PC-9 (cell line): ENCODE results near the gene RASSF3. TPM values are rescaled to one million over a fixed set of nuclear protein-coding genes. Genes with fewer than 3 reads are reported as not detected.

Experiments
- BruUV-seq: library from RNA; stranded (reverse); fragments of 400-500 nt; replicated peaks from 2 replicates; lab custom pipeline; 2021; lab: Mats Ljungman, UMichigan
- CTCF ChIA-PET: fragments of 300-600 bp; sonication (Branson Sonifier 250); formaldehyde crosslinking; loops from one replicate; lab custom pipeline; 2022; ENCODE audit warnings: antibody characterized with exemption; lab: Charles Lee
- POLR2A ChIA-PET: fragments of 300-600 bp; sonication (Branson Sonifier 250); formaldehyde crosslinking; loops from one replicate; lab custom pipeline; 2022; ENCODE audit warnings: antibody characterized with exemption; ENCODE audit not compliant: unreplicated experiment; lab: Charles Lee
- DNase-seq, 2 experiments: peaks; one replicate each; pipeline versions ENCODE4 v3.0.0 to v3.0.0-alpha.2; 2015 to 2022; ENCODE audit warnings: mixed read lengths in 1 of 2
- H2AFZ ChIP-seq: fragments of 200-600 bp; sonication (generic); 2 replicates; pipeline ENCODE4 v1.8.1; 2017; ENCODE audit warnings: antibody characterized with exemption
- H3F3A ChIP-seq: fragments of 200-600 bp; sonication (generic); 2 replicates; pipeline ENCODE4 v1.8.1; 2017; ENCODE audit warnings: antibody characterized with exemption, mild to moderate bottlenecking, low read depth; ENCODE audit not compliant: insufficient read depth
- H3K27ac ChIP-seq: fragments of 200-600 bp; sonication (generic); 2 replicates; pipeline ENCODE4 v1.6.1; 2016; ENCODE audit warnings: mixed run types
- H3K27me3 ChIP-seq: fragments of 200-600 bp; sonication (generic); 2 replicates; pipeline ENCODE4 v1.6.1; 2016; ENCODE audit warnings: low read depth, mixed run types; ENCODE audit not compliant: insufficient read depth
- H3K36me3 ChIP-seq: fragments of 200-600 bp; sonication (generic); 2 replicates; pipeline ENCODE4 v1.6.1; 2016; ENCODE audit warnings: low read depth, mixed run types
- H3K4me1 ChIP-seq: fragments of 200-600 bp; sonication (generic); replicated peaks from 2 replicates; pipeline ENCODE4 v1.6.1; 2016; ENCODE audit warnings: mixed run types; ENCODE audit not compliant: insufficient read depth
- H3K4me2 ChIP-seq: fragments of 200-600 bp; sonication (generic); 2 replicates; pipeline ENCODE4 v1.6.1; 2017; ENCODE audit warnings: mixed run types
- H3K4me3 ChIP-seq: fragments of 200-600 bp; sonication (generic); 2 replicates; pipeline ENCODE4 v1.6.1; 2016; ENCODE audit warnings: mixed run types
- H3K79me2 ChIP-seq: fragments of 200-600 bp; sonication (generic); 2 replicates; pipeline ENCODE4 v1.6.1; 2017; ENCODE audit warnings: low read depth, mixed run types
- H3K9me2 ChIP-seq: fragments of 200-600 bp; sonication (generic); 2 replicates; pipeline ENCODE4 v1.8.1; 2017; ENCODE audit warnings: mild to moderate bottlenecking; ENCODE audit not compliant: insufficient read depth
- H3K9me3 ChIP-seq: fragments of 200-600 bp; sonication (generic); 2 replicates; pipeline ENCODE4 v1.8.1; 2016; ENCODE audit warnings: low read depth; ENCODE audit not compliant: insufficient read depth
- H4K20me1 ChIP-seq: fragments of 200-600 bp; sonication (generic); 2 replicates; pipeline ENCODE4 v1.8.1; 2017; ENCODE audit not compliant: insufficient read depth
- EZH2 ChIP-seq: fragments of 200-600 bp; sonication (generic); IDR thresholded peaks from 2 replicates; pipeline ENCODE4 v1.8.0; 2017; ENCODE audit warnings: antibody characterized with exemption, low read depth
- intact Hi-C: fragments of 100-400 bp; cut with micrococcal nuclease; formaldehyde crosslinking; loops from one replicate; pipeline ENCODE4 v1.10.0; 2022; ENCODE audit not compliant: unreplicated experiment
- total RNA-seq: library from RNA; stranded (reverse); gene quantifications from 2 replicates; pipeline ENCODE4 v1.2.3, GENCODE V29; 2021
- TF ChIP-seq, protein P1 (sequence below): fragments of 200-600 bp; sonication (generic); conservative IDR thresholded peaks from 2 replicates; pipeline ENCODE4 v1.6.1; 2017; ENCODE audit warnings: mixed run types, antibody characterized with exemption, mild to moderate bottlenecking, moderate library complexity

The RASSF3 gene
- total RNA-seq, 1 experiment from 2014 or later, result 38.9 TPM

DNA sequence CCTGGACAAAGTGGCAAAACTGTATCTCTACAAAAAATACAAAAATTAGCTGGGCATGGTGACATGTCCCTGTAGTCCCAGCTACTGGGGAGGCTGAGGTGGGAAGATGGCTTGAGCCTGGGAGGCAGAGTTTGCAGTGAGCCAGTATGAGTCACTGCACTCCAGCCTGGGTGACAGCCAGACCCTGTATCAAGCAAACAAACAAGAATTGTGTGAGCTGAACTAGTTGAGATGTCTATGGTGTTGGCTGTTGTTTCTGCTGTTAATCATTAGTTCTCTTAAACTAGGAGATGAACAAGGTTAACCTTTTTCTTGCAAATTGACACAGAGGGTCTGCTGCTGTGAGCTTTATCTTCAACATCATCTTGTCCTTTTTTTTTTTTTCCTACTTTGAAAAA, 23.6 kb downstream of the RASSF3 start:
- ChIA-PET CTCF (no interaction called here), POLR2A (interaction anchor here (0.5 kb wide), 1 partner anchor 8 kb away, joined by 9 read pairs; no protein-coding TSS in a partner anchor)
- TF ChIP-seq, protein P1, sequence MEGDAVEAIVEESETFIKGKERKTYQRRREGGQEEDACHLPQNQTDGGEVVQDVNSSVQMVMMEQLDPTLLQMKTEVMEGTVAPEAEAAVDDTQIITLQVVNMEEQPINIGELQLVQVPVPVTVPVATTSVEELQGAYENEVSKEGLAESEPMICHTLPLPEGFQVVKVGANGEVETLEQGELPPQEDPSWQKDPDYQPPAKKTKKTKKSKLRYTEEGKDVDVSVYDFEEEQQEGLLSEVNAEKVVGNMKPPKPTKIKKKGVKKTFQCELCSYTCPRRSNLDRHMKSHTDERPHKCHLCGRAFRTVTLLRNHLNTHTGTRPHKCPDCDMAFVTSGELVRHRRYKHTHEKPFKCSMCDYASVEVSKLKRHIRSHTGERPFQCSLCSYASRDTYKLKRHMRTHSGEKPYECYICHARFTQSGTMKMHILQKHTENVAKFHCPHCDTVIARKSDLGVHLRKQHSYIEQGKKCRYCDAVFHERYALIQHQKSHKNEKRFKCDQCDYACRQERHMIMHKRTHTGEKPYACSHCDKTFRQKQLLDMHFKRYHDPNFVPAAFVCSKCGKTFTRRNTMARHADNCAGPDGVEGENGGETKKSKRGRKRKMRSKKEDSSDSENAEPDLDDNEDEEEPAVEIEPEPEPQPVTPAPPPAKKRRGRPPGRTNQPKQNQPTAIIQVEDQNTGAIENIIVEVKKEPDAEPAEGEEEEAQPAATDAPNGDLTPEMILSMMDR, result no peak
- H2AFZ ChIP-seq, result no peak overlapping the region
- H3K9me2 ChIP-seq, result no peaks in the 10 kb centered on the region
- BruUV-seq, result no TSS peak
- H3K4me2 ChIP-seq, result peak overlapping the region; percentile 27; the same call in 1 of the 2 replicates
- H3K4me3 ChIP-seq, result no peak overlapping the region
- peaks cover 18% of the 10 kb centered on the region for H3F3A ChIP-seq
- peaks cover 93% of the 10 kb centered on the region for H3K79me2 ChIP-seq
- H3K27me3 ChIP-seq, result no peaks in the 10 kb centered on the region
- peaks cover 37% of the 10 kb centered on the region for H3K4me1 ChIP-seq
- peak overlapping the region; percentile 37 for H3K27ac ChIP-seq
- no peaks in the 10 kb centered on the region for H4K20me1 ChIP-seq
- peak; percentile 46 to 69 for DNase-seq
- peaks cover 13% of the 10 kb centered on the region for H3K36me3 ChIP-seq
- intact Hi-C loops, result no loop called here
- no peaks in the 10 kb centered on the region for H3K9me3 ChIP-seq

DNA sequence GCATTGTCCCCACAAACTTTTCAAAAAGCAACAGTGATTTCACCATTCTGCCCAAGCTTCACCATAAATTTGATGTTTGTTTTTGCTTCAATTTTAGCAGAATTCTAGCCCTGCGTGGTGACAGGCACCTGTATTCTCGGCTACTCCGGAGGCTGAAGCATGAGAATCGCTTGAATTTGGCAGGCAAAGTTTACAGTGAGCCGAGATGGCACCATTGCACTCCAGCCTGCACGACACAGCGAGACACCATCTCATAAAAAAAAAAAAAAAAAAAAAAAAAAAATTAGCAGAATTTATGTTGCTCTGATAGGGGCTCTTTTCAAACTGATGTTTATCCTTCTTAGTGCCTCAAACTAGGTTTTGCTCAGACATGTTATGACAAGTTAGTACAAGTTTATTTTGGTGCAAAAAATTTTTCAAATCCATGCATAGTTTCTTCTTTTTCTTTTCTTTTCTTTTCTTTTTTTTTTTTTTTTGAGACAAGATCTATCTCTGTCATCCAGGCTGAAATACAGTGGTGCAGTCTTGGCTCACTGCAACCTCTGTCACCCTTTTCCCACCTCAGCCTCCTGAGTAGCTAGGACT, 24.3 kb downstream of the RASSF3 start:
- Histone ChIP-seq H3K9me3 (no peaks in the 10 kb centered on the region), H3K79me2 (peaks cover 92% of the 10 kb centered on the region), H3K4me2 (peak overlapping the region; percentile 27; the same call in 1 of the 2 replicates), H3K27me3 (no peaks in the 10 kb centered on the region), H4K20me1 (no peaks in the 10 kb centered on the region), H3K27ac (peak overlapping the region; percentile 37), H3K4me3 (no peak overlapping the region), H3K36me3 (peaks cover 13% of the 10 kb centered on the region), H3K9me2 (no peaks in the 10 kb centered on the region), H3K4me1 (peaks cover 44% of the 10 kb centered on the region), H3F3A (peaks cover 25% of the 10 kb centered on the region), H2AFZ (no peak overlapping the region)
- TF ChIP-seq EZH2, result no peak
- TF ChIP-seq, protein P1, result no peak
- intact Hi-C loops, result no loop called here
- BruUV-seq, result no TSS peak
- ChIA-PET POLR2A (interaction anchor here (0.5 kb wide), 1 partner anchor 9 kb away, joined by 9 read pairs; no protein-coding TSS in a partner anchor), CTCF (no interaction called here)
- DNase-seq, result no peak

DNA sequence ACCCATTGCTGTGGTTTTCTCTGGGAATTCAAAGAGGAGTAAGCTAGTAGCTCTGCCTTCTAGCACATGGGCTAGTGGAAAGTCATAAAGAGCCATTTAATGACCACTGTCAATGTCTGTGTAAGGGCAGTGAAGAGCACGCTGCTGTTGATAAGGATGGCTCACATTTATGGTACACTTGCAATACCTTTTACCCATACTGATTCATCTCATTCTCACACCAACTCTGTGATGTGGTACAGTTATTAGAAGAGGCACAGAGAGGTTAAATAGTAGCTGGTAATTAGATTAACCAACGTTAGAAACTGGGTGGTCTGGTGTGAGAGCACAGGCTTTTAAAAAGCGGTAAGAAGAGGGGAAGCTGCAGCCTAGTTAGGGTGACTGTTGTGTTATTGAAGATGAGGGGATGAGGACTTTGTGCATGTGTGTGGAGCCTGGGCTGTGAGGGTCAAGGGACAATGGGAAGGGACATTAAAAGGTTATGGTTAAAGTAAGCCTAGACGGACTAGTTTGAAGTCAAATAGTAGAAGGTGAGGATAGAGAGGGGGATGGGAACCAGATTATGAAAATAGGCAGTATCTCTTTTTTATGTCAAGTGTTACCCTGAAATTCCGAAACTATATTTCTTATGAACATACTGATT, 25.2 kb downstream of the RASSF3 start:
- Histone ChIP-seq H3K27ac (no peak overlapping the region), H3K9me2 (no peaks in the 10 kb centered on the region), H3K4me3 (no peak overlapping the region), H3K9me3 (no peaks in the 10 kb centered on the region), H3K4me1 (peaks cover 52% of the 10 kb centered on the region), H4K20me1 (no peaks in the 10 kb centered on the region), H3K36me3 (peaks cover 8% of the 10 kb centered on the region), H3F3A (peaks cover 33% of the 10 kb centered on the region), H3K4me2 (no peak overlapping the region), H2AFZ (no peak overlapping the region), H3K79me2 (peaks cover 94% of the 10 kb centered on the region), H3K27me3 (no peaks in the 10 kb centered on the region)
- no TSS peak for BruUV-seq
- no peak for TF ChIP-seq EZH2
- TF ChIP-seq, protein P1, result no peak
- ChIA-PET POLR2A (no interaction called here), CTCF (no interaction called here)
- no peak for DNase-seq
- intact Hi-C loops, result no loop called here
